ENCODE data around the gene RPUSD3. TPM values are rescaled to one million over a fixed set of nuclear protein-coding genes. Genes with fewer than 3 reads are reported as not detected.
A peak's percentile ranks its signal among the peaks of the same experiment; 100 is the strongest.

Gene RPUSD3
- total and polyA plus RNA-seq, 12 donors: 26.4 to 45.7 (median 30.1) TPM

- DNase-seq: no peak
- 86 to 90% methylated on average over 5 of the region's 5 CpGs for WGBS, 2 donors
- Histone ChIP-seq H3K36me3 (peaks cover 8 to 96% (median 70%) of the 10 kb centered on the region in 9 donors), H3K9me3 (no peaks in the 10 kb centered on the region), H3K27ac (no peak overlapping the region), H3K4me3 (no peak overlapping the region), H3K4me1 (peaks cover 0 to 21% (median 8%) of the 10 kb centered on the region in 9 donors), H3K27me3 (no peaks in the 10 kb centered on the region)
- no peak for ATAC-seq
- TF ChIP-seq, protein P1, sequence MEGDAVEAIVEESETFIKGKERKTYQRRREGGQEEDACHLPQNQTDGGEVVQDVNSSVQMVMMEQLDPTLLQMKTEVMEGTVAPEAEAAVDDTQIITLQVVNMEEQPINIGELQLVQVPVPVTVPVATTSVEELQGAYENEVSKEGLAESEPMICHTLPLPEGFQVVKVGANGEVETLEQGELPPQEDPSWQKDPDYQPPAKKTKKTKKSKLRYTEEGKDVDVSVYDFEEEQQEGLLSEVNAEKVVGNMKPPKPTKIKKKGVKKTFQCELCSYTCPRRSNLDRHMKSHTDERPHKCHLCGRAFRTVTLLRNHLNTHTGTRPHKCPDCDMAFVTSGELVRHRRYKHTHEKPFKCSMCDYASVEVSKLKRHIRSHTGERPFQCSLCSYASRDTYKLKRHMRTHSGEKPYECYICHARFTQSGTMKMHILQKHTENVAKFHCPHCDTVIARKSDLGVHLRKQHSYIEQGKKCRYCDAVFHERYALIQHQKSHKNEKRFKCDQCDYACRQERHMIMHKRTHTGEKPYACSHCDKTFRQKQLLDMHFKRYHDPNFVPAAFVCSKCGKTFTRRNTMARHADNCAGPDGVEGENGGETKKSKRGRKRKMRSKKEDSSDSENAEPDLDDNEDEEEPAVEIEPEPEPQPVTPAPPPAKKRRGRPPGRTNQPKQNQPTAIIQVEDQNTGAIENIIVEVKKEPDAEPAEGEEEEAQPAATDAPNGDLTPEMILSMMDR (IDR thresholded peaks at IDR 0.05): peak in 3 of 9 donors; percentile 11 to 22 (median 17)
- intact Hi-C loops (cut with DNase I): no loop called here
These were observed 43.3 kb downstream of the RPUSD3 start for GRCh38 chr3:9800529-9800928.

DNA sequence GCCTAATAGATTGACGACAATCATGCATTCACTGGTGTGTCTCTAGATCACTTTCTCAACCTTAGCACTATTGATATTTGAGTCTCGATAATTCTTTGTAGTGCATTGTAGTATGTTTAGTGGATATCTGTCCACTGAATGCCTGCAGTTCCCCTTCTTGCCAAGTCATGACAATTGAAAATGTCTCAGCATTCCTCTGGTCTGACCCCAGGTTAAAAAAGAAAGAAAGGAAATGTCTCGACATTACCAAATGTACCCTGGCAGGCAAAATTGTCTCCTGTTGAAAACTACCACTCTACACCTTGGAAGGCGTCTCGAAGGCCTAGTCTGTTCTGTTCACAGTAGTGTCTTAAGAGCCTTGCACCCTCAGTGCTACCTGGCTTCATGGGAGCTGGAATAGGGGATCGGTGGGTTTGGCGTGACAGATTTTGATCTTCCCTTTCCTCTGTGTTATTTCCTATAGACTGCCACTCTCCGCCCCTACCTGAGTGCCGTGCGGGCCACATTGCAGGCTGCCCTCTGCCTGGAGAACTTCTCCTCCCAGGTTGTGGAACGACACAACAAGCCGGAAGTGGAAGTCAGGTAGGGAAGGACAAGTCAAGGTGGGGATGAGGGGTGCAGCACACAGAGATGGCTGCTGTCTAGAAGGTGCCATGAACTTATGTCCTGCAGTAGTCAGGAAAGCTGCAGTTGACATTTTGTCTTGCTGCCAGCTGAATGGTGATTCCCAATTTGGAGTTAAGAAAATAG, 46.4 kb downstream of the RPUSD3 start:
- WGBS, 2 donors: 88 to 91% methylated on average over 12 of the region's 12 CpGs
- Histone ChIP-seq H3K36me3 (peaks cover 8 to 82% (median 47%) of the 10 kb centered on the region in 9 donors), H3K4me3 (no peak overlapping the region), H3K9me3 (no peaks in the 10 kb centered on the region), H3K27ac (no peak overlapping the region), H3K4me1 (peaks cover 5 to 34% (median 23%) of the 10 kb centered on the region in 9 donors), H3K27me3 (no peaks in the 10 kb centered on the region)
- DNase-seq (no peak), ATAC-seq (no peak)
- TF ChIP-seq, protein P1 (IDR thresholded peaks at IDR 0.05): no peak
- intact Hi-C loops (cut with DNase I): no loop called here

GRCh38 chr3:9795207-9795606, 48.6 kb downstream of the RPUSD3 start:
- Histone ChIP-seq H3K4me1 (peaks cover 5 to 51% (median 35%) of the 10 kb centered on the region in 9 donors), H3K9me3 (no peaks in the 10 kb centered on the region), H3K27ac (no peak overlapping the region), H3K27me3 (no peaks in the 10 kb centered on the region), H3K36me3 (peaks cover 8 to 71% (median 29%) of the 10 kb centered on the region in 9 donors), H3K4me3 (peak overlapping the region in 1 of 10 donors; percentile 100)
- intact Hi-C loops (cut with DNase I): no loop called here
- no peak for DNase-seq
- ATAC-seq: no peak
- 89 to 92% methylated on average over 5 of the region's 5 CpGs for WGBS, 2 donors
- TF ChIP-seq, protein P1 (IDR thresholded peaks at IDR 0.05): no peak

- intact Hi-C loops (cut with DNase I): loop anchor here in 4 of 10 donors (5.0 kb wide), 3 partner anchors 42 to 142 kb away; partner anchors contain the start of gene BRPF1 (in 1 of the 4)
- 96 to 97% methylated on average over 11 of the region's 11 CpGs for WGBS, 2 donors
- H3K4me1 ChIP-seq: peaks cover 5 to 51% (median 35%) of the 10 kb centered on the region in 9 donors
- peak overlapping the region in 4 of 10 donors; percentile 75 to 100 (median 90) for H3K4me3 ChIP-seq
- H3K9me3 ChIP-seq: no peaks in the 10 kb centered on the region
- TF ChIP-seq, protein P1 (IDR thresholded peaks at IDR 0.05): no peak
- no peaks in the 10 kb centered on the region for H3K27me3 ChIP-seq
- no peak for ATAC-seq
- H3K36me3 ChIP-seq: peaks cover 5 to 71% (median 25%) of the 10 kb centered on the region in 9 donors
- no peak overlapping the region for H3K27ac ChIP-seq
- no peak for DNase-seq
These were observed 49.4 kb downstream of the RPUSD3 start for GRCh38 chr3:9794400-9794799.
